Measurements from ENCODE around the gene FRAT2.
A peak's percentile ranks its signal among the peaks of the same experiment; 100 is the strongest.

GRCh38 chr10:97319671-97320479, 14.7 kb downstream of the FRAT2 start:
- no peak for TF ChIP-seq CTCF (IDR thresholded peaks at IDR 0.05)
- no peak for TF ChIP-seq POLR2A (IDR thresholded peaks at IDR 0.05)
- TF ChIP-seq POLR2AphosphoS5 (IDR thresholded peaks at IDR 0.05; ENCODE audit: insufficient read depth in 1 of 2, low read depth in 1 of 2), result peak in 1 of 2 donors; percentile 38
